GM12872 (cell line): ENCODE measurements around the gene C8A.

Experiments used
- TF ChIP-seq, protein P1 (sequence below): IDR thresholded peaks from 3 replicates; pipeline ENCODE4 v1.5.1; 2011; ENCODE audit warnings: low read depth, mild to moderate bottlenecking, low read length, moderate library complexity; ENCODE audit not compliant: insufficient read depth

The C8A gene

DNA sequence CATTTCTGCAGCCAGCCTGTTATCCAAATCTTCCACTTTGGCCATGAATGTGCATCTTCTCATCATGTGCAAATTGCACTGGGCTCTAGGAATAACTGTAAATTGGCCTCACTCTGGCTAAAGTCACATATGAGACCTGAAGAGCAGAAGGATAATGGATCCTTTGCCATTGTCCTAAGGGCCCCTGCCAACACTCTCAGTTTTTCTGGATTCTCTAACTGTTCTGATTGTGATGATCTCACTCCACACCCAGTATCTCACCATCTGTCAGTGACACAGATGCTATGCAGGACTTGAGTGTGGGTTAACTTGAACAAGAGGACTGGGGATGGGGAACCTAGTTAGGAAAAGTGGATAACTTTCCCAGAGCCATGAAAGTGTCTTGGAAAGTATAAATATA is 26.9 kb upstream of the C8A start:
- TF ChIP-seq, protein P1, sequence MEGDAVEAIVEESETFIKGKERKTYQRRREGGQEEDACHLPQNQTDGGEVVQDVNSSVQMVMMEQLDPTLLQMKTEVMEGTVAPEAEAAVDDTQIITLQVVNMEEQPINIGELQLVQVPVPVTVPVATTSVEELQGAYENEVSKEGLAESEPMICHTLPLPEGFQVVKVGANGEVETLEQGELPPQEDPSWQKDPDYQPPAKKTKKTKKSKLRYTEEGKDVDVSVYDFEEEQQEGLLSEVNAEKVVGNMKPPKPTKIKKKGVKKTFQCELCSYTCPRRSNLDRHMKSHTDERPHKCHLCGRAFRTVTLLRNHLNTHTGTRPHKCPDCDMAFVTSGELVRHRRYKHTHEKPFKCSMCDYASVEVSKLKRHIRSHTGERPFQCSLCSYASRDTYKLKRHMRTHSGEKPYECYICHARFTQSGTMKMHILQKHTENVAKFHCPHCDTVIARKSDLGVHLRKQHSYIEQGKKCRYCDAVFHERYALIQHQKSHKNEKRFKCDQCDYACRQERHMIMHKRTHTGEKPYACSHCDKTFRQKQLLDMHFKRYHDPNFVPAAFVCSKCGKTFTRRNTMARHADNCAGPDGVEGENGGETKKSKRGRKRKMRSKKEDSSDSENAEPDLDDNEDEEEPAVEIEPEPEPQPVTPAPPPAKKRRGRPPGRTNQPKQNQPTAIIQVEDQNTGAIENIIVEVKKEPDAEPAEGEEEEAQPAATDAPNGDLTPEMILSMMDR = no peak

GRCh38 chr1:56830052-56830451 is 24.5 kb upstream of the C8A start:
- TF ChIP-seq, protein P1 = no peak

- TF ChIP-seq, protein P1 = peak; percentile 90
These were observed 22.5 kb upstream of the C8A start for GRCh38 chr1:56831871-56832693.

DNA sequence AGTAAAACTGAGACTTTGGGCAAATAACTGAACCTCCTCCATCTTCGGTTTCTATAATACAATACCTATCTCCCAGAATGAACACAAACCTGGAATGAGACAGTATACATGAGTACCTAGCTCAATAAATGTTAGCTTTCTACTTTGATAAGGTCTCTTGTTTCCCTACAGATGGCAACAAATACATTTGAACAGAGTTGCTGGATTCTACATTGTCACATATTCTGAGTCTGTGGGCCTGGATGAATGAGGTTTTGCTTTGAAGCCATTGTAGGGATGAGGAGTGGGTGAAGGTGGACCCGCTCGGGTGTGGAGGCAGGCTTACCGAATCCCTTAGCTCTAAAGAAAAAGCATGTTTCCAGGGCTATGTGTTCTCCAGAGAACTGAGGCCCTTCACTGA is 21.5 kb upstream of the C8A start:
- TF ChIP-seq, protein P1 = no peak

DNA sequence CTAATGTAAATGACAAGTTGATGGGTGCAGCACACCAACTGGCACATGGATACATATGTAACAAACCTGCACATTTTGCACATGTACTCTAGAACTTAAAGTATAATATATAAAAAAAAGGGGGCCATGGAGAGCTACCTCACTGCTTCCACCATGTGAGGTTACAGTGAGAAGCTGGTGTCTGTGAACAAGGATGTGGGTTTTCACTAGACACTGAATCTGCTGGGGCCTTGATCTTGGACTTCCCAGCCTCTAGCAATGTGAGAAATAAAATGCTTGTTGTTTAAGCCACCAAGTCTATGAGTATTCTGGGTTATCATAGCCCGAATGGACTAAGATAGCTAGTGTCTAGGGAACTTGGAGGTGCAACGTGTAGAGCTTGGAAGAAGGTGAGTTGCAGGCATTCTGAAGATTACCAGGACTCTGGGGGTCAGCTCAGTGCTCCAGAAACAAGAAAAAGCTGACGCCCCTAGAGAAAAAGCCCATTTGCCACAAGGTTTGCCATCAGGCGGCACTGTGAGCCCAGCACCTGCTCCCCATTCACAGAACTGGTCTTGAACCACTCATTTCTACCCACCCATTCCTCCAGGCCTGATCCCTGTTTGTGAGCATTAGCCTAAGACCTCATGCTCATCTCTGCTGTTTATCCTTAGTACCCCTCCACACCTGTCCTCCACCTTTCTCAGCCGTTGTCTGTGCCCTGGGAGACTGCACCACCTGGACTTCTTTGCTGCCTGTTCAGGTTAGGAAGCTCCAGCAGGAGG is 20.3 kb upstream of the C8A start:
- TF ChIP-seq, protein P1 = no peak

DNA sequence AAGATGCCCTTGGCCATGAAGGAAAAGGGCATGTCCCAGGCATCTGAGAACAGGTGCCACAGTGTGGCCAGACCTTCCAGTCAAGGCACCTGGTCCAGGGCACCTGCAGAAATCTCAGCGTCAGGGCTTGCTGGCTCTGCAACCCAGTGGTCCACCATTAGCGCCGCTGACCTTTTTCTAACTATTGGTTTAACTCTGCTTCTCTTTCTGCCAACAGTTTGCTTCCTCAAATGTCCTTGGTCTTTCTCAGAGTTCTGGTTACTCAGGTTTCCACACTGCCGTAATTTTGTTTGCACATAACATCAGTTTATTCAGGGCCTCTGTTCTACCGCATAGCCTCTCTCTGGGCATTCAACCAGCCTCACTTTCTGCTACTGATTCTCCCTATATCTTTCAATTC is 18.9 kb upstream of the C8A start:
- TF ChIP-seq, protein P1 = no peak

- TF ChIP-seq, protein P1 = no peak
These were observed 18.2 kb upstream of the C8A start for GRCh38 chr1:56836359-56836758.
